WERI-Rb-1 (cell line): ENCODE data around the gene CES2.
"Not testable (repeated sequence)": the region's sequence is repeated elsewhere in the genome, so short reads cannot be mapped to it uniquely, and the experiment has no call there.

Source experiments
- DNase-seq: peaks from one replicate; pipeline ENCODE4 v3.0.0-alpha.2; 2020
- H3K27ac ChIP-seq: fragments of 250-450 bp; sonication (Bioruptor Pico); 2 replicates; pipeline ENCODE4 v1.5.1; 2020; ENCODE audit warnings: mild to moderate bottlenecking, moderate library complexity
- H3K27me3 ChIP-seq: fragments of 250-450 bp; sonication (Bioruptor Pico); 2 replicates; pipeline ENCODE4 v1.5.1; 2021; ENCODE audit warnings: mild to moderate bottlenecking, low read depth, moderate library complexity; ENCODE audit not compliant: insufficient read depth, severe bottlenecking
- H3K36me3 ChIP-seq: fragments of 250-450 bp; sonication (Bioruptor Pico); 2 replicates; pipeline ENCODE4 v1.5.1; 2020; ENCODE audit warnings: mild to moderate bottlenecking, moderate library complexity
- H3K4me3 ChIP-seq: 2 replicates; pipeline ENCODE4 v1.5.1; 2011; ENCODE audit warnings: low read depth, mild to moderate bottlenecking, control low read depth, low read length
- H3K9me3 ChIP-seq: fragments of 250-450 bp; sonication (Bioruptor Pico); 2 replicates; pipeline ENCODE4 v1.5.1; 2021; ENCODE audit warnings: mild to moderate bottlenecking, moderate library complexity; ENCODE audit not compliant: severe bottlenecking
- TF ChIP-seq, protein P1 (sequence below): IDR thresholded peaks from 2 replicates; pipeline ENCODE4 v1.5.1; 2011; ENCODE audit warnings: low read depth, mild to moderate bottlenecking, control low read depth, inconsistent platforms, low read length

Gene CES2

DNA sequence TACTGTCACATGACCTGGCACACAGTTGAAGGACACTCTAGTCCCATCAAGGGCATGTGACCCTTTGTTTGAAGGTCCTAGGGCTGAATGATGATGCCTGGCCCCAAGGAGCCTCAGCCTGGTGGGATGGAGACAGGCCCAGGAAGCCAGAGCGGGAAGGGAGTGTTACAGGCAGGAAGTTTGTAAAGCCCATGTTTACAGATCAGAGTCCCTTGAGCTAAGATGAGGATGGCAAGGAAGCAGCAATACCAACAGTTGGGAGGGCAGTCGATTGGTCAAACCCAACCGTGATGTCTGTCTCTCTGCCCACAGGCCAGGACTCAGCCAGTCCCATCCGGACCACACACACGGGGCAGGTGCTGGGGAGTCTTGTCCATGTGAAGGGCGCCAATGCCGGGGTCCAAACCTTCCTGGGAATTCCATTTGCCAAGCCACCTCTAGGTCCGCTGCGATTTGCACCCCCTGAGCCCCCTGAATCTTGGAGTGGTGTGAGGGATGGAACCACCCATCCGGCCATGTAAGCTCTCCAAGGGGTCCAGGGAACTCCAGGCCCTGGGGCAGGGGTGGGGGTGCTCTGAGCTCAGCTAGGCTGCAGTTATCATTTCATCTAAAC is 2.5 kb downstream of the CES2 start:
- no peak overlapping the region for H3K27ac ChIP-seq
- DNase-seq: no peak
- H3K4me3 ChIP-seq: no peak overlapping the region
- H3K9me3 ChIP-seq: no peaks in the 10 kb centered on the region
- H3K36me3 ChIP-seq: peaks cover 57% of the 10 kb centered on the region
- TF ChIP-seq, protein P1, sequence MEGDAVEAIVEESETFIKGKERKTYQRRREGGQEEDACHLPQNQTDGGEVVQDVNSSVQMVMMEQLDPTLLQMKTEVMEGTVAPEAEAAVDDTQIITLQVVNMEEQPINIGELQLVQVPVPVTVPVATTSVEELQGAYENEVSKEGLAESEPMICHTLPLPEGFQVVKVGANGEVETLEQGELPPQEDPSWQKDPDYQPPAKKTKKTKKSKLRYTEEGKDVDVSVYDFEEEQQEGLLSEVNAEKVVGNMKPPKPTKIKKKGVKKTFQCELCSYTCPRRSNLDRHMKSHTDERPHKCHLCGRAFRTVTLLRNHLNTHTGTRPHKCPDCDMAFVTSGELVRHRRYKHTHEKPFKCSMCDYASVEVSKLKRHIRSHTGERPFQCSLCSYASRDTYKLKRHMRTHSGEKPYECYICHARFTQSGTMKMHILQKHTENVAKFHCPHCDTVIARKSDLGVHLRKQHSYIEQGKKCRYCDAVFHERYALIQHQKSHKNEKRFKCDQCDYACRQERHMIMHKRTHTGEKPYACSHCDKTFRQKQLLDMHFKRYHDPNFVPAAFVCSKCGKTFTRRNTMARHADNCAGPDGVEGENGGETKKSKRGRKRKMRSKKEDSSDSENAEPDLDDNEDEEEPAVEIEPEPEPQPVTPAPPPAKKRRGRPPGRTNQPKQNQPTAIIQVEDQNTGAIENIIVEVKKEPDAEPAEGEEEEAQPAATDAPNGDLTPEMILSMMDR: no peak
- H3K27me3 ChIP-seq: no peaks in the 10 kb centered on the region

GRCh38 chr16:66939366-66939765 is 4.0 kb downstream of the CES2 start:
- Histone ChIP-seq H3K27ac (no peak overlapping the region), H3K4me3 (no peak overlapping the region), H3K36me3 (peaks cover 64% of the 10 kb centered on the region), H3K9me3 (no peaks in the 10 kb centered on the region), H3K27me3 (no peaks in the 10 kb centered on the region)
- TF ChIP-seq, protein P1: no peak
- no peak for DNase-seq

GRCh38 chr16:66940236-66940635 is 4.9 kb downstream of the CES2 start:
- peaks cover 64% of the 10 kb centered on the region for H3K36me3 ChIP-seq
- no peak for DNase-seq
- no peaks in the 10 kb centered on the region for H3K9me3 ChIP-seq
- H3K27ac ChIP-seq: no peak overlapping the region
- no peak overlapping the region for H3K4me3 ChIP-seq
- TF ChIP-seq, protein P1: no peak
- H3K27me3 ChIP-seq: no peaks in the 10 kb centered on the region

DNA sequence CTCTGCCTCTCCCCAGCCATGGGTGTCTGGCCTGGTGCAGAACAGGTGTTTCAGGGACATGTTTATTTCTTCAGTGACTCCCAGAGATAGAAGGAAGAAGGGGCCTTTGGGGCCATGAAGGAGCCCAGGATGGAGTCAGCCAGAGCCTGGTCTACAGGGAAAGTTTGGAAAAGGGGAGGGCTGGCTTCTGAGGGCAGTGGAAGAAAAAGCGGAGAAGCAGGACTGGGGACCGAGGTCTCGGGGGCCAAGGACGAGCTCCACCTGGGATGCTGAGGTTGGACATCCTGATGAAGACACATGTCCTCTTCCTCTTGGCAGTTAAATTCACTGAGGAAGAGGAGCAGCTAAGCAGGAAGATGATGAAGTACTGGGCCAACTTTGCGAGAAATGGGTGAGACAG is 7.7 kb downstream of the CES2 start:
- no peaks in the 10 kb centered on the region for H3K27me3 ChIP-seq
- H3K9me3 ChIP-seq: no peaks in the 10 kb centered on the region
- peaks cover 53% of the 10 kb centered on the region for H3K36me3 ChIP-seq
- no peak overlapping the region for H3K27ac ChIP-seq
- TF ChIP-seq, protein P1: no peak
- DNase-seq: no peak
- no peak overlapping the region for H3K4me3 ChIP-seq

- DNase-seq: no peak
- H3K27me3 ChIP-seq: no peaks in the 10 kb centered on the region
- H3K4me3 ChIP-seq: no peak overlapping the region
- no peaks in the 10 kb centered on the region for H3K9me3 ChIP-seq
- TF ChIP-seq, protein P1: no peak
- H3K36me3 ChIP-seq: peaks cover 50% of the 10 kb centered on the region
- H3K27ac ChIP-seq: no peak overlapping the region
Measured at GRCh38 chr16:66943426-66944053, 8.2 kb downstream of the CES2 start.

DNA sequence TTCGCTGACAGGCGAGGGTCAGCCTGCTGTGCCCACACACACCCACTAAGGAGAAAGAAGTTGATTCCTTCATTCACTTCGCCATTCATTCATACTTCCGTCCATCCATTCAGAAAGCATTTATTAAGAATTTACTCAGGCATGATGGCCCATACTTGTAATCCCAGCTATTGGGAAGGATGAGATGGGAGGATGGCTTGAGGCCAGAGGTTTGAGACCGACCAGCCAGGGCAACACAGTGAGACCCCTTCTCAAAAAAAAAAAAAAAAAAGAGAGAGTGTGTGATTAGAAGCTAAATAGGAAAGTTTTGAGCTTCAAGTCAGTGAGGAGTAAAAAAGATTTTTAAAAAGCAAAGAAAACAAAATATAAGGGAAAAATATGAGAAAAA is 8.7 kb downstream of the CES2 start:
- no peaks in the 10 kb centered on the region for H3K27me3 ChIP-seq

GRCh38 chr16:66944971-66945370 is 9.7 kb downstream of the CES2 start:
- H3K27me3 ChIP-seq, H3K4me3 ChIP-seq, DNase-seq, H3K27ac ChIP-seq, H3K9me3 ChIP-seq: not testable (repeated sequence)
- H3K36me3 ChIP-seq: peaks cover 35% of the 10 kb centered on the region

More for the DNA sequence above, 8.7 kb downstream of the CES2 start:
- no peak overlapping the region for H3K27ac ChIP-seq
- TF ChIP-seq, protein P1: no peak
- DNase-seq: no peak
- H3K9me3 ChIP-seq: no peaks in the 10 kb centered on the region
- no peak overlapping the region for H3K4me3 ChIP-seq
- H3K36me3 ChIP-seq: peaks cover 45% of the 10 kb centered on the region
